Measurements from ENCODE around the gene SLC9A3. TPM values are rescaled to one million over a fixed set of nuclear protein-coding genes. Genes with fewer than 3 reads are reported as not detected.
"Not testable (repeated sequence)": the region's sequence is repeated elsewhere in the genome, so short reads cannot be mapped to it uniquely, and the experiment has no call there.

SLC9A3 gene
- total RNA-seq, 5 donors from 2014 or later (not counting 1 experiment from before 2014, with no cell fraction given), result 1.9 to 3.5 (median 2.5) TPM

- peaks cover 0 to 26% of the 10 kb centered on the region in 2 experiments for H3K27me3 ChIP-seq (replicated peaks in 1 of 2; ENCODE audit: control insufficient read depth in 2 of 2, extremely low read depth in 1 of 2, insufficient read depth in 2 of 2, low read length in 1 of 2)
- H3K4me1 ChIP-seq (ENCODE audit: control insufficient read depth in 1 of 2, extremely low read depth in 1 of 2, insufficient read depth in 2 of 2, low read length in 2 of 2); H3K4me1 Mint-ChIP-seq; H3K9me3 Mint-ChIP-seq; H3K27ac ChIP-seq (ENCODE audit: low read length); H3K4me3 Mint-ChIP-seq; H3K36me3 Mint-ChIP-seq; H3K4me3 ChIP-seq (ENCODE audit: control insufficient read depth in 1 of 2, extremely low read depth in 1 of 2, low read length in 1 of 2); ATAC-seq (replicated peaks in 1 of 4); H3K36me3 ChIP-seq (ENCODE audit: control insufficient read depth in 2 of 2, extremely low read depth in 1 of 2, insufficient read depth in 1 of 2, low read length in 1 of 2); H3K27ac Mint-ChIP-seq; H3K9me3 ChIP-seq; POLR2A ChIA-PET; DNase-seq; CTCF ChIA-PET: not testable (repeated sequence)
- 90% methylated on average over 1 of the region's 4 CpGs for WGBS (ENCODE audit: insufficient coverage)
- H3K27me3 Mint-ChIP-seq, result peaks cover 12 to 26% of the 10 kb centered on the region in 2 donors
Observed at GRCh38 chr5:557917-558316, 33.7 kb upstream of the SLC9A3 start.

- no peak overlapping the region for H3K4me3 ChIP-seq (ENCODE audit: control insufficient read depth in 1 of 2, extremely low read depth in 1 of 2, low read length in 1 of 2)
- 86% methylated on average over 14 of the region's 19 CpGs for WGBS (ENCODE audit: insufficient coverage)
- H3K4me1 ChIP-seq (ENCODE audit: control insufficient read depth in 1 of 2, extremely low read depth in 1 of 2, insufficient read depth in 2 of 2, low read length in 2 of 2), result no peaks in the 10 kb centered on the region
- H3K4me3 Mint-ChIP-seq, result no peak overlapping the region
- H3K27ac ChIP-seq (ENCODE audit: low read length), result no peak overlapping the region
- POLR2A ChIA-PET, result no interaction called here
- peak in 1 of 35 experiments; percentile 10 for DNase-seq
- H3K36me3 Mint-ChIP-seq, result no peaks in the 10 kb centered on the region
- H3K36me3 ChIP-seq (ENCODE audit: control insufficient read depth in 2 of 2, extremely low read depth in 1 of 2, insufficient read depth in 1 of 2, low read length in 1 of 2), result no peaks in the 10 kb centered on the region
- no peaks in the 10 kb centered on the region for H3K9me3 ChIP-seq
- no peak overlapping the region for H3K27ac Mint-ChIP-seq
- H3K27me3 Mint-ChIP-seq, result peaks cover 12 to 26% of the 10 kb centered on the region in 2 donors
- ATAC-seq (replicated peaks in 1 of 4), result no peak
- no peaks in the 10 kb centered on the region for H3K9me3 Mint-ChIP-seq
- no peaks in the 10 kb centered on the region for H3K4me1 Mint-ChIP-seq
- CTCF ChIA-PET, result no interaction called here
- peaks cover 0 to 27% of the 10 kb centered on the region in 2 experiments for H3K27me3 ChIP-seq (replicated peaks in 1 of 2; ENCODE audit: control insufficient read depth in 2 of 2, extremely low read depth in 1 of 2, insufficient read depth in 2 of 2, low read length in 1 of 2)
Observed at GRCh38 chr5:556909-557441, 32.7 kb upstream of the SLC9A3 start.

GRCh38 chr5:555058-555623 lies 30.9 kb upstream of the SLC9A3 start:
- H3K9me3 ChIP-seq, result no peaks in the 10 kb centered on the region
- peak in 3 of 35 experiments; percentile 3 to 22 (median 6) for DNase-seq
- Mint-ChIP-seq H3K36me3 (no peaks in the 10 kb centered on the region), H3K4me3 (no peak overlapping the region), H3K9me3 (no peaks in the 10 kb centered on the region), H3K27me3 (peaks cover 11 to 21% of the 10 kb centered on the region in 2 donors), H3K27ac (no peak overlapping the region), H3K4me1 (no peaks in the 10 kb centered on the region)
- ChIA-PET POLR2A (no interaction called here), CTCF (no interaction called here)
- peaks cover 0 to 30% of the 10 kb centered on the region in 2 experiments for H3K27me3 ChIP-seq (replicated peaks in 1 of 2; ENCODE audit: control insufficient read depth in 2 of 2, extremely low read depth in 1 of 2, insufficient read depth in 2 of 2, low read length in 1 of 2)
- no peaks in the 10 kb centered on the region for H3K36me3 ChIP-seq (ENCODE audit: control insufficient read depth in 2 of 2, extremely low read depth in 1 of 2, insufficient read depth in 1 of 2, low read length in 1 of 2)
- H3K4me3 ChIP-seq (ENCODE audit: control insufficient read depth in 1 of 2, extremely low read depth in 1 of 2, low read length in 1 of 2), result no peak overlapping the region
- WGBS (ENCODE audit: insufficient coverage), result 89% methylated on average over 23 of the region's 27 CpGs
- no peak for ATAC-seq (replicated peaks in 1 of 4)
- no peak overlapping the region for H3K27ac ChIP-seq (ENCODE audit: low read length)
- H3K4me1 ChIP-seq (ENCODE audit: control insufficient read depth in 1 of 2, extremely low read depth in 1 of 2, insufficient read depth in 2 of 2, low read length in 2 of 2), result no peaks in the 10 kb centered on the region

- Histone ChIP-seq H3K27ac (ENCODE audit: low read length) (no peak overlapping the region), H3K9me3 (no peaks in the 10 kb centered on the region), H3K36me3 (ENCODE audit: control insufficient read depth in 2 of 2, extremely low read depth in 1 of 2, insufficient read depth in 1 of 2, low read length in 1 of 2) (no peaks in the 10 kb centered on the region), H3K4me3 (ENCODE audit: control insufficient read depth in 1 of 2, extremely low read depth in 1 of 2, low read length in 1 of 2) (no peak overlapping the region), H3K27me3 (replicated peaks in 1 of 2; ENCODE audit: control insufficient read depth in 2 of 2, extremely low read depth in 1 of 2, insufficient read depth in 2 of 2, low read length in 1 of 2) (peaks cover 0 to 30% of the 10 kb centered on the region in 2 experiments), H3K4me1 (ENCODE audit: control insufficient read depth in 1 of 2, extremely low read depth in 1 of 2, insufficient read depth in 2 of 2, low read length in 2 of 2) (no peaks in the 10 kb centered on the region)
- H3K27me3 Mint-ChIP-seq, result peaks cover 14 to 20% of the 10 kb centered on the region in 2 donors
- no peak for DNase-seq
- H3K9me3 Mint-ChIP-seq, result no peaks in the 10 kb centered on the region
- POLR2A ChIA-PET, result no interaction called here
- CTCF ChIA-PET, result no interaction called here
- no peak overlapping the region for H3K4me3 Mint-ChIP-seq
- H3K27ac Mint-ChIP-seq, result no peak overlapping the region
- WGBS (ENCODE audit: insufficient coverage), result 86% methylated on average over 5 of the region's 40 CpGs
- no peaks in the 10 kb centered on the region for H3K36me3 Mint-ChIP-seq
- H3K4me1 Mint-ChIP-seq, result no peaks in the 10 kb centered on the region
- ATAC-seq (replicated peaks in 1 of 4), result no peak
Observed at GRCh38 chr5:554284-554988, 30.2 kb upstream of the SLC9A3 start.

GRCh38 chr5:553874-554273 lies 29.6 kb upstream of the SLC9A3 start:
- Mint-ChIP-seq H3K4me1 (no peaks in the 10 kb centered on the region), H3K27ac (no peak overlapping the region), H3K27me3 (peaks cover 15 to 19% of the 10 kb centered on the region in 2 donors), H3K9me3 (no peaks in the 10 kb centered on the region), H3K4me3 (no peak overlapping the region), H3K36me3 (no peaks in the 10 kb centered on the region)
- 75% methylated on average over 6 of the region's 13 CpGs for WGBS (ENCODE audit: insufficient coverage)
- no peaks in the 10 kb centered on the region for H3K4me1 ChIP-seq (ENCODE audit: control insufficient read depth in 1 of 2, extremely low read depth in 1 of 2, insufficient read depth in 2 of 2, low read length in 2 of 2)
- ChIA-PET CTCF (no interaction called here), POLR2A (no interaction called here)
- peaks cover 0 to 25% of the 10 kb centered on the region in 2 experiments for H3K27me3 ChIP-seq (replicated peaks in 1 of 2; ENCODE audit: control insufficient read depth in 2 of 2, extremely low read depth in 1 of 2, insufficient read depth in 2 of 2, low read length in 1 of 2)
- DNase-seq (no peak), ATAC-seq (replicated peaks in 1 of 4) (no peak)
- H3K36me3 ChIP-seq (ENCODE audit: control insufficient read depth in 2 of 2, extremely low read depth in 1 of 2, insufficient read depth in 1 of 2, low read length in 1 of 2), result no peaks in the 10 kb centered on the region
- no peak overlapping the region for H3K27ac ChIP-seq (ENCODE audit: low read length)
- no peak overlapping the region for H3K4me3 ChIP-seq (ENCODE audit: control insufficient read depth in 1 of 2, extremely low read depth in 1 of 2, low read length in 1 of 2)
- H3K9me3 ChIP-seq, result no peaks in the 10 kb centered on the region

- Mint-ChIP-seq H3K9me3 (no peaks in the 10 kb centered on the region), H3K27ac (no peak overlapping the region), H3K4me3 (no peak overlapping the region), H3K27me3 (peaks cover 23 to 25% of the 10 kb centered on the region in 2 donors), H3K36me3 (no peaks in the 10 kb centered on the region), H3K4me1 (peaks cover 0 to 4% (median 0%) of the 10 kb centered on the region in 3 donors)
- no peak overlapping the region for H3K4me3 ChIP-seq (ENCODE audit: control insufficient read depth in 1 of 2, extremely low read depth in 1 of 2, low read length in 1 of 2)
- ChIA-PET POLR2A (no interaction called here), CTCF (no interaction called here)
- peaks cover 2 to 35% of the 10 kb centered on the region in 2 experiments for H3K27me3 ChIP-seq (replicated peaks in 1 of 2; ENCODE audit: control insufficient read depth in 2 of 2, extremely low read depth in 1 of 2, insufficient read depth in 2 of 2, low read length in 1 of 2)
- no peak for DNase-seq
- H3K27ac ChIP-seq (ENCODE audit: low read length), result no peak overlapping the region
- no peak for ATAC-seq (replicated peaks in 1 of 4)
- H3K4me1 ChIP-seq (ENCODE audit: control insufficient read depth in 1 of 2, extremely low read depth in 1 of 2, insufficient read depth in 2 of 2, low read length in 2 of 2), result no peaks in the 10 kb centered on the region
- 43% methylated on average over 1 of the region's 6 CpGs for WGBS (ENCODE audit: insufficient coverage)
- H3K9me3 ChIP-seq, result no peaks in the 10 kb centered on the region
- H3K36me3 ChIP-seq (ENCODE audit: control insufficient read depth in 2 of 2, extremely low read depth in 1 of 2, insufficient read depth in 1 of 2, low read length in 1 of 2), result no peaks in the 10 kb centered on the region
Observed at GRCh38 chr5:551406-551805, 27.2 kb upstream of the SLC9A3 start.
